Measurements from ENCODE around the gene DMRTA1. TPM values are rescaled to one million over a fixed set of nuclear protein-coding genes. Genes with fewer than 3 reads are reported as not detected.
A peak's percentile ranks its signal among the peaks of the same experiment; 100 is the strongest.
"Not testable (repeated sequence)": the region's sequence is repeated elsewhere in the genome, so short reads cannot be mapped to it uniquely, and the experiment has no call there.

Gene DMRTA1
- total RNA-seq, 1 donor from 2014 or later = 0.77 TPM

GRCh38 chr9:22463205-22463604 is 16.6 kb downstream of the DMRTA1 start:
- Histone ChIP-seq H3K27me3 (ENCODE audit: low read depth) (peaks cover 5% of the 10 kb centered on the region), H3K4me1 (no peaks in the 10 kb centered on the region), H3K9me3 (replicated peaks) (no peaks in the 10 kb centered on the region), H3K36me3 (no peaks in the 10 kb centered on the region), H3K27ac (replicated peaks) (no peak overlapping the region), H3K4me3 (no peak overlapping the region)
- no peak for TF ChIP-seq CTCF (IDR thresholded peaks at IDR 0.05; ENCODE audit: borderline replicate concordance)
- intact Hi-C loops (cut with micrococcal nuclease) = no loop called here
- DNase-seq = no peak

- TF ChIP-seq CTCF (IDR thresholded peaks at IDR 0.05; ENCODE audit: borderline replicate concordance) = peak; percentile 71
- no peak overlapping the region for H3K27ac ChIP-seq (replicated peaks)
- intact Hi-C loops (cut with micrococcal nuclease) = no loop called here
- H3K9me3 ChIP-seq (replicated peaks) = no peaks in the 10 kb centered on the region
- no peaks in the 10 kb centered on the region for H3K4me1 ChIP-seq
- no peak for DNase-seq
- peaks cover 5% of the 10 kb centered on the region for H3K27me3 ChIP-seq (ENCODE audit: low read depth)
- H3K4me3 ChIP-seq = no peak overlapping the region
- H3K36me3 ChIP-seq = no peaks in the 10 kb centered on the region
Measured at GRCh38 chr9:22469928-22470544, 23.4 kb downstream of the DMRTA1 start.

GRCh38 chr9:22481566-22481965 is 34.9 kb downstream of the DMRTA1 start:
- no peak for DNase-seq
- no peaks in the 10 kb centered on the region for H3K27me3 ChIP-seq (ENCODE audit: low read depth)
- peaks cover 13% of the 10 kb centered on the region for H3K9me3 ChIP-seq (replicated peaks)
- H3K27ac ChIP-seq (replicated peaks) = no peak overlapping the region
- intact Hi-C loops (cut with micrococcal nuclease) = no loop called here
- no peaks in the 10 kb centered on the region for H3K4me1 ChIP-seq
- no peak overlapping the region for H3K4me3 ChIP-seq
- TF ChIP-seq CTCF (IDR thresholded peaks at IDR 0.05; ENCODE audit: borderline replicate concordance) = no peak
- H3K36me3 ChIP-seq = no peaks in the 10 kb centered on the region

GRCh38 chr9:22483528-22484070 is 37.0 kb downstream of the DMRTA1 start:
- no peaks in the 10 kb centered on the region for H3K4me1 ChIP-seq
- H3K36me3 ChIP-seq = no peaks in the 10 kb centered on the region
- TF ChIP-seq CTCF (IDR thresholded peaks at IDR 0.05; ENCODE audit: borderline replicate concordance) = no peak
- no peak overlapping the region for H3K4me3 ChIP-seq
- H3K27me3 ChIP-seq (ENCODE audit: low read depth) = no peaks in the 10 kb centered on the region
- intact Hi-C loops (cut with micrococcal nuclease) = no loop called here
- no peak overlapping the region for H3K27ac ChIP-seq (replicated peaks)
- DNase-seq = no peak
- peaks cover 13% of the 10 kb centered on the region for H3K9me3 ChIP-seq (replicated peaks)

GRCh38 chr9:22496197-22496596 is 49.6 kb downstream of the DMRTA1 start:
- DNase-seq; H3K36me3 ChIP-seq; intact Hi-C loops (cut with micrococcal nuclease): not testable (repeated sequence)

More at GRCh38 chr9:22496197-22496596, 49.6 kb downstream of the DMRTA1 start:
- H3K27me3 ChIP-seq (ENCODE audit: low read depth); H3K4me1 ChIP-seq; H3K9me3 ChIP-seq (replicated peaks); H3K4me3 ChIP-seq; H3K27ac ChIP-seq (replicated peaks): not testable (repeated sequence)
